Measurements from ENCODE around the gene MIER2.
"Not testable (repeated sequence)": the region's sequence is repeated elsewhere in the genome, so short reads cannot be mapped to it uniquely, and the experiment has no call there.

MIER2 gene

GRCh38 chr19:364496-365287 is 20.1 kb upstream of the MIER2 start:
- H3K23ac ChIP-seq (ENCODE audit: low read length): no peak overlapping the region
- H2BK120ac ChIP-seq (ENCODE audit: low read depth, low read length): no peak overlapping the region
- H2BK15ac ChIP-seq (replicated peaks; ENCODE audit: low read depth): no peak overlapping the region
- H3K4me2 ChIP-seq (ENCODE audit: low read length): no peak overlapping the region
- no CpG with 5 or more reads among the region's 17 CpGs for WGBS (ENCODE audit: extremely low coverage, insufficient coverage, low lambda C conversion rate)
- H3K4me3 ChIP-seq (ENCODE audit: low read length): no peak overlapping the region
- DNase-seq: no peak
- H3K79me2 ChIP-seq (ENCODE audit: control insufficient read depth, insufficient read depth, low read length): no peaks in the 10 kb centered on the region
- H4K5ac ChIP-seq (ENCODE audit: low read length): no peak overlapping the region
- H4K8ac ChIP-seq (ENCODE audit: low read depth, low read length): no peak overlapping the region
- H3K4me1 ChIP-seq (ENCODE audit: control insufficient read depth, low read depth, low read length): no peaks in the 10 kb centered on the region
- no peaks in the 10 kb centered on the region for H3K36me3 ChIP-seq (ENCODE audit: control insufficient read depth, insufficient read depth, low read length)
- H2BK5ac ChIP-seq (ENCODE audit: low read length): no peak overlapping the region
- no peak overlapping the region for H3K18ac ChIP-seq (ENCODE audit: low read length)
- no peak overlapping the region for H3K56ac ChIP-seq (ENCODE audit: low read length)
- no peaks in the 10 kb centered on the region for H3K79me1 ChIP-seq (ENCODE audit: low read length)
- H2AK5ac ChIP-seq (ENCODE audit: low read length): no peak overlapping the region
- H3K9ac ChIP-seq (ENCODE audit: low read length): no peak overlapping the region
- H3K27me3 ChIP-seq (ENCODE audit: insufficient read depth, low read length, poor library complexity): no peaks in the 10 kb centered on the region
- H3K4ac ChIP-seq (ENCODE audit: low read depth, low read length): no peak overlapping the region
- no peak overlapping the region for H3K27ac ChIP-seq (ENCODE audit: low read depth, low read length)

DNA sequence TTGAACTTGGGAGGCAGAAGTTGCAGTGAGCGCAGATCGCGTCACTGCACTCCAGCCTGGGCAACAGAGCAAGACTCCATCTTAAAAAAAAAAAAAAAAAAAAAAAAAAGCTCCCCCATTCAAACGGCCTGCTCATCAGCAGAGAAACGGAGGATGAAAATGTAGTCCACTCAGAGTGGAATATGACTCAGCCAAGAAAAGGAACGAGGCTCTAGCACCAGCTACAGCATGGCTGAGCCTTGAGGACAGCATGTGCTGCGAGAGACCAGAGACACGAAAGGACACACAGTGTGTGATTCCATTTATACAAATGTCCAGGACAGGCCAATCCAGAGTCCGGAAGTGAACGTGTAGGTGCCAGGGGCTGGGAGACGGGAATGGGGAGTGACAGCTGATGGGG is 18.1 kb upstream of the MIER2 start:
- Histone ChIP-seq H3K18ac (ENCODE audit: low read length) (no peak overlapping the region), H4K5ac (ENCODE audit: low read length) (no peak overlapping the region), H3K4me2 (ENCODE audit: low read length) (no peak overlapping the region), H2BK15ac (replicated peaks; ENCODE audit: low read depth) (no peak overlapping the region), H3K36me3 (ENCODE audit: control insufficient read depth, insufficient read depth, low read length) (no peaks in the 10 kb centered on the region), H2AK5ac (ENCODE audit: low read length) (no peak overlapping the region), H3K56ac (ENCODE audit: low read length) (no peak overlapping the region), H3K27ac (ENCODE audit: low read depth, low read length) (no peak overlapping the region), H3K79me1 (ENCODE audit: low read length) (no peaks in the 10 kb centered on the region), H2BK120ac (ENCODE audit: low read depth, low read length) (no peak overlapping the region), H3K79me2 (ENCODE audit: control insufficient read depth, insufficient read depth, low read length) (no peaks in the 10 kb centered on the region), H2BK5ac (ENCODE audit: low read length) (no peak overlapping the region), H3K9ac (ENCODE audit: low read length) (no peak overlapping the region), H3K4ac (ENCODE audit: low read depth, low read length) (no peak overlapping the region), H3K4me3 (ENCODE audit: low read length) (no peak overlapping the region), H3K27me3 (ENCODE audit: insufficient read depth, low read length, poor library complexity) (no peaks in the 10 kb centered on the region), H3K23ac (ENCODE audit: low read length) (no peak overlapping the region), H3K4me1 (ENCODE audit: control insufficient read depth, low read depth, low read length) (no peaks in the 10 kb centered on the region), H4K8ac (ENCODE audit: low read depth, low read length) (no peak overlapping the region)
- no peak for DNase-seq
- WGBS (ENCODE audit: extremely low coverage, insufficient coverage, low lambda C conversion rate): no CpG with 5 or more reads among the region's 11 CpGs

- no peaks in the 10 kb centered on the region for H3K27me3 ChIP-seq (ENCODE audit: insufficient read depth, low read length, poor library complexity)
- H2AK5ac ChIP-seq (ENCODE audit: low read length): no peak overlapping the region
- H3K4me2 ChIP-seq (ENCODE audit: low read length): no peak overlapping the region
- no peaks in the 10 kb centered on the region for H3K4me1 ChIP-seq (ENCODE audit: control insufficient read depth, low read depth, low read length)
- H3K18ac ChIP-seq (ENCODE audit: low read length): no peak overlapping the region
- no peak overlapping the region for H2BK15ac ChIP-seq (replicated peaks; ENCODE audit: low read depth)
- H3K9ac ChIP-seq (ENCODE audit: low read length): no peak overlapping the region
- no peak overlapping the region for H3K4me3 ChIP-seq (ENCODE audit: low read length)
- no peaks in the 10 kb centered on the region for H3K79me2 ChIP-seq (ENCODE audit: control insufficient read depth, insufficient read depth, low read length)
- H3K27ac ChIP-seq (ENCODE audit: low read depth, low read length): no peak overlapping the region
- no peak overlapping the region for H4K8ac ChIP-seq (ENCODE audit: low read depth, low read length)
- no peak overlapping the region for H3K4ac ChIP-seq (ENCODE audit: low read depth, low read length)
- H4K5ac ChIP-seq (ENCODE audit: low read length): no peak overlapping the region
- no peak overlapping the region for H3K56ac ChIP-seq (ENCODE audit: low read length)
- H2BK120ac ChIP-seq (ENCODE audit: low read depth, low read length): no peak overlapping the region
- no peak overlapping the region for H2BK5ac ChIP-seq (ENCODE audit: low read length)
- H3K36me3 ChIP-seq (ENCODE audit: control insufficient read depth, insufficient read depth, low read length): no peaks in the 10 kb centered on the region
- DNase-seq: no peak
- no peak overlapping the region for H3K23ac ChIP-seq (ENCODE audit: low read length)
- no peaks in the 10 kb centered on the region for H3K79me1 ChIP-seq (ENCODE audit: low read length)
- WGBS (ENCODE audit: extremely low coverage, insufficient coverage, low lambda C conversion rate): no CpG with 5 or more reads among the region's 11 CpGs
Observed at GRCh38 chr19:362154-362553, 17.6 kb upstream of the MIER2 start.

GRCh38 chr19:359653-359925 is 15.0 kb upstream of the MIER2 start:
- Histone ChIP-seq H2BK120ac (ENCODE audit: low read depth, low read length) (no peak overlapping the region), H3K4ac (ENCODE audit: low read depth, low read length) (no peak overlapping the region), H2BK15ac (replicated peaks; ENCODE audit: low read depth) (no peak overlapping the region), H3K36me3 (ENCODE audit: control insufficient read depth, insufficient read depth, low read length) (no peaks in the 10 kb centered on the region), H3K56ac (ENCODE audit: low read length) (no peak overlapping the region), H3K27ac (ENCODE audit: low read depth, low read length) (no peak overlapping the region), H4K8ac (ENCODE audit: low read depth, low read length) (no peak overlapping the region), H3K79me1 (ENCODE audit: low read length) (no peaks in the 10 kb centered on the region), H3K4me2 (ENCODE audit: low read length) (no peak overlapping the region), H3K4me1 (ENCODE audit: control insufficient read depth, low read depth, low read length) (no peaks in the 10 kb centered on the region), H3K4me3 (ENCODE audit: low read length) (no peak overlapping the region), H3K79me2 (ENCODE audit: control insufficient read depth, insufficient read depth, low read length) (no peaks in the 10 kb centered on the region), H3K18ac (ENCODE audit: low read length) (no peak overlapping the region), H3K23ac (ENCODE audit: low read length) (no peak overlapping the region), H4K5ac (ENCODE audit: low read length) (no peak overlapping the region), H3K27me3 (ENCODE audit: insufficient read depth, low read length, poor library complexity) (no peaks in the 10 kb centered on the region), H2BK5ac (ENCODE audit: low read length) (no peak overlapping the region), H2AK5ac (ENCODE audit: low read length) (no peak overlapping the region), H3K9ac (ENCODE audit: low read length) (no peak overlapping the region)
- DNase-seq: no peak
- WGBS (ENCODE audit: extremely low coverage, insufficient coverage, low lambda C conversion rate): no CpG with 5 or more reads among the region's 2 CpGs

- no CpG with 5 or more reads among the region's 15 CpGs for WGBS (ENCODE audit: extremely low coverage, insufficient coverage, low lambda C conversion rate)
- H2BK120ac ChIP-seq (ENCODE audit: low read depth, low read length); H3K79me1 ChIP-seq (ENCODE audit: low read length); DNase-seq; H3K79me2 ChIP-seq (ENCODE audit: control insufficient read depth, insufficient read depth, low read length); H3K27ac ChIP-seq (ENCODE audit: low read depth, low read length); H3K4ac ChIP-seq (ENCODE audit: low read depth, low read length); H3K9ac ChIP-seq (ENCODE audit: low read length); H3K36me3 ChIP-seq (ENCODE audit: control insufficient read depth, insufficient read depth, low read length); H3K4me3 ChIP-seq (ENCODE audit: low read length); H3K4me1 ChIP-seq (ENCODE audit: control insufficient read depth, low read depth, low read length); H3K23ac ChIP-seq (ENCODE audit: low read length); H3K18ac ChIP-seq (ENCODE audit: low read length); H2AK5ac ChIP-seq (ENCODE audit: low read length); H3K27me3 ChIP-seq (ENCODE audit: insufficient read depth, low read length, poor library complexity); H4K8ac ChIP-seq (ENCODE audit: low read depth, low read length); H3K4me2 ChIP-seq (ENCODE audit: low read length); H3K56ac ChIP-seq (ENCODE audit: low read length); H4K5ac ChIP-seq (ENCODE audit: low read length); H2BK15ac ChIP-seq (replicated peaks; ENCODE audit: low read depth); H2BK5ac ChIP-seq (ENCODE audit: low read length): not testable (repeated sequence)
Observed at GRCh38 chr19:355536-355935, 10.9 kb upstream of the MIER2 start.

- no peak overlapping the region for H2BK15ac ChIP-seq (replicated peaks; ENCODE audit: low read depth)
- H3K9ac ChIP-seq (ENCODE audit: low read length): no peak overlapping the region
- no peak overlapping the region for H2BK5ac ChIP-seq (ENCODE audit: low read length)
- H3K79me2 ChIP-seq (ENCODE audit: control insufficient read depth, insufficient read depth, low read length): no peaks in the 10 kb centered on the region
- no peak overlapping the region for H4K5ac ChIP-seq (ENCODE audit: low read length)
- no peak overlapping the region for H3K18ac ChIP-seq (ENCODE audit: low read length)
- no peak overlapping the region for H3K4me2 ChIP-seq (ENCODE audit: low read length)
- no peaks in the 10 kb centered on the region for H3K27me3 ChIP-seq (ENCODE audit: insufficient read depth, low read length, poor library complexity)
- no peak overlapping the region for H3K23ac ChIP-seq (ENCODE audit: low read length)
- no peak overlapping the region for H3K27ac ChIP-seq (ENCODE audit: low read depth, low read length)
- no peak overlapping the region for H4K8ac ChIP-seq (ENCODE audit: low read depth, low read length)
- no peaks in the 10 kb centered on the region for H3K4me1 ChIP-seq (ENCODE audit: control insufficient read depth, low read depth, low read length)
- no CpG with 5 or more reads among the region's 4 CpGs for WGBS (ENCODE audit: extremely low coverage, insufficient coverage, low lambda C conversion rate)
- DNase-seq: no peak
- H3K36me3 ChIP-seq (ENCODE audit: control insufficient read depth, insufficient read depth, low read length): no peaks in the 10 kb centered on the region
- H3K4me3 ChIP-seq (ENCODE audit: low read length): no peak overlapping the region
- H3K4ac ChIP-seq (ENCODE audit: low read depth, low read length): no peak overlapping the region
- H2BK120ac ChIP-seq (ENCODE audit: low read depth, low read length): no peak overlapping the region
- no peak overlapping the region for H3K56ac ChIP-seq (ENCODE audit: low read length)
- no peaks in the 10 kb centered on the region for H3K79me1 ChIP-seq (ENCODE audit: low read length)
- no peak overlapping the region for H2AK5ac ChIP-seq (ENCODE audit: low read length)
Observed at GRCh38 chr19:355134-355533, 10.5 kb upstream of the MIER2 start.

Measured in mesendoderm (in vitro differentiated cells).